ENCODE results near the gene TRPM8.
"Not testable (repeated sequence)": the region's sequence is repeated elsewhere in the genome, so short reads cannot be mapped to it uniquely, and the experiment has no call there.

TRPM8 gene

DNA sequence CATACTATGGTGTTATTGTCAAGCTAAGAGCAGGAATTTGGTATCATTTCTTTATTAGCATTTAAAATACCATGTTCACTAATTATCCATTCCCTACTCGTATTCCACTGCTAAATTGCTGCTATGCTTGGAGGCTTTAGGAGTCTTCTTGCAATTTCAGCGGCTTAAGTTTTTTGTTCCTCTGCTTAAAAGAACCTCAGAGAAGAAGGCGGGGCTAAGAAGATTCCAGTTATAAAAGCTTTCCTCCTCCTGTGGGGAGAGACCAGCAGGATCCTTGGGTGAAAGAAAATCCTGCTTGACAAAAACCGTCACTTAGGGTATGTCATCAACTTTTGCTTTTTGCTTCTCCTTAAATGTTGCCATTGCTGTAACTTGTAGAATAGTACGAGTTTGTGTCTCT lies at the start of gene TRPM8:
Gene TRPM8, plus strand, starts transcription at position 258 of the 400 bp plus-strand sequence. CDS start 9,165 bp downstream, outside the sequence.
- Histone ChIP-seq H3K36me3 (no peaks in the 10 kb centered on the region), H3K4me3 (no peak within 1 kb of the TSS)
- TF ChIP-seq Cebpa-rat (IDR thresholded peaks at IDR 0.05), result no peak

DNA sequence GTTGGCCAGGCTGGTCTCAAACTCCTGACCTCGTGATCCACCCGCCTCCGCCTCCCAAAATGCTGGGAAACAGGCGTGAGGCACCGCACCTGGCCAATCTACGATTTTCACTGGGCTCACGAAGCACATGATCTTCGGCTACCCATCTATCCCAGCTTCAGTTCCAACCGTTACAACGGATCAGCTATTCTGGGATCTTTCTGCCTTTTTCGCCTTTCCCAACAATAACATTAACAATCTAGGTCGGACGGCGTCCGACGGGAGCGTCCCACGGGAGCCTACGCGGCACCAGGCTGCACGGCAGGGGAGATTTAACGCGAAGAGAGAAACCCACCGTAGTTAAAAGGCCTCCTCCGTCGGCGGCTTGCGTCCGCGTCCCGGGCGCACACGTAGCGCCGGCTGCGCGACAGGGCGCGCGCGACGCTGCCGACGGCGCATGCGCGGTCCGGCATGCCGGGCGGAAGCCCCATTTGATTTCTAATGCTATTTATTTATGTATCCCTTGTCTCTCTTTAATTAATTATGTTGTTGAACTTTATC lies 49.1 kb upstream of the TRPM8 start, which contains the start of gene MSL3B:
Gene MSL3B, minus strand, starts transcription at position 394 of the 540 bp plus-strand sequence.
- Histone ChIP-seq H3K36me3 (no peaks in the 10 kb centered on the region), H3K4me1 (no peaks in the 10 kb centered on the region), H3K27ac (no peak within 1 kb of the TSS), H3K4me2 (no peak within 1 kb of the TSS), H4K20me1 (no peaks in the 10 kb centered on the region), H3K9me3 (replicated peaks in 1 of 11) (peaks cover 11 to 28% (median 18%) of the 10 kb centered on the region in 11 experiments; a peak in 21 of 22 replicates), H3K9ac (no peak within 1 kb of the TSS), H3K4me3 (no peak within 1 kb of the TSS), H3K27me3 (no peaks in the 10 kb centered on the region; a peak in 1 of 22 replicates)
- TF ChIP-seq Cebpa-rat (IDR thresholded peaks at IDR 0.05), result no peak

More for the DNA sequence above, at the start of gene TRPM8:
- H3K27me3 ChIP-seq, result no peaks in the 10 kb centered on the region
- peaks cover 11 to 16% (median 15%) of the 10 kb centered on the region in 10 experiments for H3K4me1 ChIP-seq
- H3K9ac ChIP-seq, result no peak within 1 kb of the TSS
- H4K20me1 ChIP-seq, result 0 out of 22 replicates have a peak, but pooled peaks cover 0 to 5% (median 0%) of the 10 kb centered on the region in 11 experiments
- H3K4me2 ChIP-seq, result no peak within 1 kb of the TSS
- H3K9me3 ChIP-seq (replicated peaks in 1 of 11), result no peaks in the 10 kb centered on the region
- no peak within 1 kb of the TSS for H3K27ac ChIP-seq

GRCh38 chr2:233871432-233871831 lies 45.7 kb upstream of the TRPM8 start:
- TF ChIP-seq Cebpa-rat (IDR thresholded peaks at IDR 0.05), result no peak
- H4K20me1 ChIP-seq, result no peaks in the 10 kb centered on the region
- H3K9ac ChIP-seq, result no peak overlapping the region
- H3K4me2 ChIP-seq, result no peak overlapping the region
- no peak overlapping the region for H3K27ac ChIP-seq
- H3K36me3 ChIP-seq, result no peaks in the 10 kb centered on the region
- no peaks in the 10 kb centered on the region for H3K4me1 ChIP-seq
- H3K27me3 ChIP-seq, result no peaks in the 10 kb centered on the region; a peak in 1 of 22 replicates
- H3K4me3 ChIP-seq, result no peak overlapping the region
- H3K9me3 ChIP-seq (replicated peaks in 1 of 11), result peaks cover 11 to 31% (median 21%) of the 10 kb centered on the region in 11 experiments; a peak in 21 of 22 replicates

DNA sequence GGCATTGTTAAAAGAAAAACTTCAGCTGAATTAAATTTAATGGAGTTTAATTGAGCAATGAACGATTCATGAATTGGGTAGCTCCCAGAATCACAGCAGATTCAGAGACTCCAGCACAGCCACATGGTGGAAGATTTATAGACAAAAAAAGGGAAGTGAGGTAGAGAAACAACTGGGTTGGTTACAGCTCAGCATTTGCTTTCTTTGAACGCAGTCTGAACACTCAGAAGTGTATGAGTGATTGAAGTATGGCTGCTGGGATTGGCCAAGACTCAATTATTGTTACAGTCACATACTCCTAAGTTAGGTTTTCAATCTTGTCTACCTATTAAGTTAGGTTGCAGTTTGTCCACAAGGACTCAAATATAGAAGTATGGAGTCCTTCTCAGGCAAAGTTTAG lies 45.0 kb upstream of the TRPM8 start:
- peaks cover 11 to 34% (median 21%) of the 10 kb centered on the region in 11 experiments; a peak in 21 of 22 replicates for H3K9me3 ChIP-seq (replicated peaks in 1 of 11)
- H3K27me3 ChIP-seq, H3K4me2 ChIP-seq: not testable (repeated sequence)

DNA sequence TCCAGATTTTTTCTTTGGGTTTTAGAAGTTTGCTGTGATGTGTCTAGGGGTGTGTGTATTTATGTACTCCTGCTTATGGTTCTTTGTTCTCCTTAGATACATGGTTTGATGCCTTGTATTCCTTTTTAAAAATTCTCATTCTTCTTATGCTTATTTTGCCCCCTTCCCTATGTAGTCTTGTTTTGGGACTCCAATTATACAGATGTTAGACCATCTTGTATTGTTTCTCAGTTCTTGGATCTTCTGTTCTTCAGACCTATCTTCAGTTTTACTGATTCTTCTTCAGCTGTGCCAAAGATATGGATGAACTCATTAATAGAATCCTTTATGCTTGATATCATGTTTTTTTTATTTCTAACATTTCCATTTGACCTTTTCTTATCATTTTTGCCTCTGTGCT lies 34.8 kb upstream of the TRPM8 start:
- H4K20me1 ChIP-seq, result no peaks in the 10 kb centered on the region
- TF ChIP-seq Cebpa-rat (IDR thresholded peaks at IDR 0.05), result no peak
- no peak overlapping the region for H3K4me2 ChIP-seq

More for the DNA sequence above, 45.0 kb upstream of the TRPM8 start:
- H3K9ac ChIP-seq, H3K27ac ChIP-seq, H4K20me1 ChIP-seq, H3K36me3 ChIP-seq, H3K4me3 ChIP-seq, H3K4me1 ChIP-seq: not testable (repeated sequence)

GRCh38 chr2:233892793-233893192 lies 24.4 kb upstream of the TRPM8 start:
- Histone ChIP-seq H3K27me3 (no peaks in the 10 kb centered on the region), H3K9me3 (replicated peaks in 1 of 11) (no peaks in the 10 kb centered on the region), H3K4me2 (no peak overlapping the region), H3K36me3 (no peaks in the 10 kb centered on the region), H3K4me3 (no peak overlapping the region), H3K4me1 (peaks cover 9 to 14% (median 11%) of the 10 kb centered on the region in 10 experiments), H3K27ac (no peak overlapping the region), H3K9ac (no peak overlapping the region), H4K20me1 (no peaks in the 10 kb centered on the region)
- no peak for TF ChIP-seq Cebpa-rat (IDR thresholded peaks at IDR 0.05)

More for the DNA sequence above, 34.8 kb upstream of the TRPM8 start:
- Histone ChIP-seq H3K4me1 (no peaks in the 10 kb centered on the region), H3K9me3 (replicated peaks in 1 of 11) (peaks cover 19 to 44% (median 25%) of the 10 kb centered on the region in 11 experiments), H3K36me3 (no peaks in the 10 kb centered on the region), H3K27ac (no peak overlapping the region), H3K4me3 (no peak overlapping the region), H3K27me3 (no peaks in the 10 kb centered on the region), H3K9ac (no peak overlapping the region)

GRCh38 chr2:233896253-233896652 lies 20.9 kb upstream of the TRPM8 start:
- not testable (repeated sequence) for H3K9me3 ChIP-seq (replicated peaks in 1 of 11); H3K9ac ChIP-seq; H3K4me2 ChIP-seq; H4K20me1 ChIP-seq; H3K4me3 ChIP-seq; H3K27ac ChIP-seq; H3K36me3 ChIP-seq; H3K27me3 ChIP-seq; H3K4me1 ChIP-seq

DNA sequence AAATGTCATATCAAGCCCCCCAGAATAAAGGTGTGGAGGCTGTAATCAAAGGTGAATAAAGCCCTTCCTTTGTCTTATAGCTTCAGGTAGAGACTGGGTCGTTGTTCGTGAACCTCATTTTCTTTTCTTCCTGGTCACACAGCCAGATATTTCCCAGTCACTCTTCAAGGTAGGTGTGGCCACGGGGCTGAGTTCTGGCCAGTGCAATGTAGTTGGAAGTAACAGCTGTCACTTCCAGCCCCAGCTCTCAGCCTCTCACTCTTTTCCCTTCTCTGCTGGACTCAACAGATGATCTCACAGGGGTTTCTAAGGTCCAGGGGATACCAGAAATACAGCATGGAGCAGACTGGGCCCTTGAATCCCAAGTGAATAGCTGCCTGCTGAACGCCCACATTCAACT lies 15.8 kb upstream of the TRPM8 start:
- no peak overlapping the region for H3K27ac ChIP-seq
- no peaks in the 10 kb centered on the region for H3K36me3 ChIP-seq
- H4K20me1 ChIP-seq, result no peaks in the 10 kb centered on the region
- TF ChIP-seq Cebpa-rat (IDR thresholded peaks at IDR 0.05), result no peak
- no peaks in the 10 kb centered on the region for H3K9me3 ChIP-seq (replicated peaks in 1 of 11)
- no peak overlapping the region for H3K4me3 ChIP-seq
- no peak overlapping the region for H3K9ac ChIP-seq
- H3K27me3 ChIP-seq, result no peaks in the 10 kb centered on the region
- no peaks in the 10 kb centered on the region for H3K4me1 ChIP-seq
- no peak overlapping the region for H3K4me2 ChIP-seq

DNA sequence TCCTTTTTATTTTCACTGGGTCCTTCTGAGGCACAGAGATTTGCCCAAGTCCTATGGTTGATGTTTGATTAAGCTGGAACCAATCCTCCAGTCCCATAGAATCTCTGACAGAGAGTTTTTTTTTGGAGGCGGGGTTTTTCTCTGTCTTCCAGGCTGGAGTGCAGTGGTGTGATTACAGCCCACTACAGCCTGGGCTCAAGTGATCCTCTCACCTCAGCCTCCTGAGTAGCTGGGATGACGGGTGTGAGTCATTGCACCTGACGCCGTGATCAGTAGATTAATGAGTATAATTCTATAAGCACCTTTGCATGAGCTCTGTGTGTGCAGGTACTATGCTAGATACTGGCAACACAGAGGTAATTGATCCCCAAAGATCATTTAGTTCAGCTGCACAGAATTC lies 15.3 kb upstream of the TRPM8 start:
- Histone ChIP-seq H3K36me3 (no peaks in the 10 kb centered on the region), H3K9me3 (replicated peaks in 1 of 11) (no peaks in the 10 kb centered on the region), H3K4me2 (no peak overlapping the region), H4K20me1 (no peaks in the 10 kb centered on the region), H3K4me1 (no peaks in the 10 kb centered on the region), H3K27ac (no peak overlapping the region), H3K27me3 (no peaks in the 10 kb centered on the region), H3K4me3 (no peak overlapping the region), H3K9ac (no peak overlapping the region)
- TF ChIP-seq Cebpa-rat (IDR thresholded peaks at IDR 0.05), result no peak

GRCh38 chr2:233905945-233906344 lies 11.2 kb upstream of the TRPM8 start:
- H3K9ac ChIP-seq, result no peak overlapping the region
- H3K27ac ChIP-seq, result no peak overlapping the region
- no peak overlapping the region for H3K4me2 ChIP-seq
- no peaks in the 10 kb centered on the region for H4K20me1 ChIP-seq
- H3K36me3 ChIP-seq, result no peaks in the 10 kb centered on the region
- no peaks in the 10 kb centered on the region for H3K27me3 ChIP-seq
- TF ChIP-seq Cebpa-rat (IDR thresholded peaks at IDR 0.05), result no peak
- H3K9me3 ChIP-seq (replicated peaks in 1 of 11), result no peaks in the 10 kb centered on the region
- no peak overlapping the region for H3K4me3 ChIP-seq
- H3K4me1 ChIP-seq, result no peaks in the 10 kb centered on the region
